GM12878 (cell line): ENCODE data around the gene ABR.

Source experiments
- E2F4 ChIP-seq: IDR thresholded peaks from 2 replicates; pipeline ENCODE4 v1.6.1; 2012; ENCODE audit warnings: low read depth, low read length, improper control_type of control experiment
- TCF7 ChIP-seq: IDR thresholded peaks from 2 replicates; pipeline ENCODE4 v1.6.1; 2014; ENCODE audit warnings: antibody characterized with exemption, borderline replicate concordance
- YY1 ChIP-seq: IDR thresholded peaks from 2 replicates; pipeline ENCODE4 v1.6.1; 2011; ENCODE audit warnings: low read depth, mild to moderate bottlenecking, low read length

- no peak for TF ChIP-seq E2F4
- no peak for TF ChIP-seq YY1
- no peak for TF ChIP-seq TCF7
Observed at GRCh38 chr17:981292-981658, 198.5 kb downstream of the ABR start.
